CD4-positive, alpha-beta T cell (primary cell): Measurements from ENCODE around the gene NR2C1. TPM values are rescaled to one million over a fixed set of nuclear protein-coding genes. Genes with fewer than 3 reads are reported as not detected.

ENCODE experiments used
- ATAC-seq: fragments of 200-7000 bp; cut with Tn5 transposase; one replicate; pipeline ENCODE4 v1.10.0; 2022; ENCODE audit warnings: mild to moderate bottlenecking; ENCODE audit not compliant: poor library complexity
- CTCF ChIA-PET: fragments of 350-600 bp; sonication (Branson Sonifier 250); formaldehyde crosslinking; loops from one replicate; lab custom pipeline; 2021; ENCODE audit warnings: antibody characterized with exemption, inconsistent platforms; lab: Charles Lee
- POLR2A ChIA-PET: fragments of 350-600 bp; sonication (Branson Sonifier 250); formaldehyde crosslinking; loops from one replicate; lab custom pipeline; 2021; ENCODE audit warnings: antibody characterized with exemption, inconsistent platforms; lab: Charles Lee
- DNase-seq, 14 experiments: peaks; one replicate each; pipeline ENCODE4 v3.0.0-alpha.2; 2013 to 2020; ENCODE audit warnings: mixed read lengths in 2 of 14
- H3K27ac ChIP-seq, 2 donors: one replicate each; pipeline versions ENCODE4 v1.5.1 to v1.7.0; 2013; ENCODE audit warnings: low read length in 2 of 2, low read depth in 1 of 2, mild to moderate bottlenecking in 1 of 2
- H3K27me3 ChIP-seq, 2 experiments: 1 replicate in 1 of 2; 2 replicates in 1 of 2; pipeline versions ENCODE4 v1.6.1 to v1.7.0; 2013; ENCODE audit warnings: low read length in 2 of 2, control low read depth in 1 of 2, mild to moderate bottlenecking in 1 of 2, moderate library complexity in 1 of 2; ENCODE audit not compliant: insufficient read depth in 2 of 2, control insufficient read depth in 1 of 2
- H3K36me3 ChIP-seq: one replicate; pipeline ENCODE4 v1.6.1; 2013; ENCODE audit warnings: low read length, control low read depth; ENCODE audit not compliant: insufficient read depth
- H3K4me1 ChIP-seq: one replicate; pipeline ENCODE4 v1.6.1; 2013; ENCODE audit warnings: low read length, control low read depth; ENCODE audit not compliant: insufficient read depth
- H3K4me3 ChIP-seq: one replicate; pipeline ENCODE4 v1.5.1; 2013; ENCODE audit warnings: mild to moderate bottlenecking, low read length, moderate library complexity
- H3K9me3 ChIP-seq, 2 experiments: 1 replicate in 1 of 2; 2 replicates in 1 of 2; pipeline versions ENCODE4 v1.6.1 to v1.7.0; 2013; ENCODE audit warnings: low read length in 2 of 2, mild to moderate bottlenecking in 2 of 2, control low read depth in 1 of 2, moderate library complexity in 1 of 2; ENCODE audit not compliant: control insufficient read depth in 1 of 2, insufficient read depth in 1 of 2
- H3K27ac Mint-ChIP-seq: one replicate; pipeline ENCODE4 v1.8.0; 2020; ENCODE audit warnings: mixed read lengths
- H3K27me3 Mint-ChIP-seq: one replicate; pipeline ENCODE4 v1.8.0; 2021; ENCODE audit warnings: mixed read lengths
- H3K36me3 Mint-ChIP-seq: one replicate; pipeline ENCODE4 v1.8.0; 2021; ENCODE audit warnings: low read depth, mixed read lengths
- H3K4me1 Mint-ChIP-seq: one replicate; pipeline ENCODE4 v1.8.0; 2021; ENCODE audit warnings: low read depth, mixed read lengths
- H3K4me3 Mint-ChIP-seq: one replicate; pipeline ENCODE4 v1.8.0; 2020; ENCODE audit warnings: mild to moderate bottlenecking, mixed read lengths
- H3K9me3 Mint-ChIP-seq: one replicate; pipeline ENCODE4 v1.8.0; 2020; ENCODE audit warnings: mixed read lengths
- intact Hi-C, 2 experiments: fragments of 100-400 bp; cut with DNase I in 1 of 2; cut with micrococcal nuclease in 1 of 2; formaldehyde crosslinking; loops; one replicate each; pipeline versions ENCODE4 v1.15.1 to v1.9.0; 2023 to 2025; cut with DNase I, micrococcal nuclease
- total RNA-seq, 174 experiments: library from RNA in 2 of 174; stranded (reverse) in 2 of 174; gene quantifications; one replicate each; pipeline ENCODE4 v1.2.3 and lab custom pipeline; 2021 to 2026
- TF ChIP-seq, protein P1 (sequence below): fragments of 200-600 bp; IDR thresholded peaks from one replicate; pipeline ENCODE4 v1.8.0; 2022; ENCODE audit warnings: antibody characterized with exemption, mild to moderate bottlenecking

The NR2C1 gene
- total RNA-seq, 2 experiments from 2014 or later = 48.3 to 58.9 TPM

DNA sequence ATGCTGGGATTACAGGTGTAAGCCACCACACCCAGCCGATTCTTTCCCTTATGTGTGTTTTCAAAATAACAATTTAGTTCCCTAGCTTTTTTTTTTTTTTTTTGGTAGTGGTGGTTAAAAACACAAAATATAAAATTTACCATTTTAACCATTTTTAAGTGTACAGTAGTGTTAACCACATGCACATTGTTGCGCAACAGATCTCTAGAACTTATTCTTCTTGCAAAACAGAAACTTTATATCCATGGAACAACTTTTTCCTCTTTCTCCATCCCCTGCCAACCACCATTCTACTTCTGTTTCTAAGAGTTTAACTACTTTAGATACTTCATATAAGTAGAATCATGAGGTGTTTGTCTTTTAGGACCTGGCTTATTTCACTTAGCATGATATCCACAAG lies 68.8 kb downstream of the NR2C1 start:
- ATAC-seq = no peak
- TF ChIP-seq, protein P1, sequence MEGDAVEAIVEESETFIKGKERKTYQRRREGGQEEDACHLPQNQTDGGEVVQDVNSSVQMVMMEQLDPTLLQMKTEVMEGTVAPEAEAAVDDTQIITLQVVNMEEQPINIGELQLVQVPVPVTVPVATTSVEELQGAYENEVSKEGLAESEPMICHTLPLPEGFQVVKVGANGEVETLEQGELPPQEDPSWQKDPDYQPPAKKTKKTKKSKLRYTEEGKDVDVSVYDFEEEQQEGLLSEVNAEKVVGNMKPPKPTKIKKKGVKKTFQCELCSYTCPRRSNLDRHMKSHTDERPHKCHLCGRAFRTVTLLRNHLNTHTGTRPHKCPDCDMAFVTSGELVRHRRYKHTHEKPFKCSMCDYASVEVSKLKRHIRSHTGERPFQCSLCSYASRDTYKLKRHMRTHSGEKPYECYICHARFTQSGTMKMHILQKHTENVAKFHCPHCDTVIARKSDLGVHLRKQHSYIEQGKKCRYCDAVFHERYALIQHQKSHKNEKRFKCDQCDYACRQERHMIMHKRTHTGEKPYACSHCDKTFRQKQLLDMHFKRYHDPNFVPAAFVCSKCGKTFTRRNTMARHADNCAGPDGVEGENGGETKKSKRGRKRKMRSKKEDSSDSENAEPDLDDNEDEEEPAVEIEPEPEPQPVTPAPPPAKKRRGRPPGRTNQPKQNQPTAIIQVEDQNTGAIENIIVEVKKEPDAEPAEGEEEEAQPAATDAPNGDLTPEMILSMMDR = no peak
- peak overlapping the region; percentile 87 for H3K27ac Mint-ChIP-seq
- POLR2A ChIA-PET = interaction anchor here (0.6 to 5.2 kb wide), 4 partner anchors 10 to 23 kb away, joined by 3 to 51 read pairs (median 9); no protein-coding TSS in a partner anchor
- H3K36me3 ChIP-seq = peaks cover 18% of the 10 kb centered on the region
- peaks cover 29% of the 10 kb centered on the region for H3K4me1 ChIP-seq
- no peak overlapping the region for H3K4me3 ChIP-seq
- H3K36me3 Mint-ChIP-seq = peaks cover 48% of the 10 kb centered on the region
- H3K4me1 Mint-ChIP-seq = peaks cover 43% of the 10 kb centered on the region
- H3K4me3 Mint-ChIP-seq = peak overlapping the region; percentile 96
- peaks cover 21 to 35% of the 10 kb centered on the region in 2 experiments for H3K9me3 ChIP-seq
- H3K27me3 ChIP-seq = no peaks in the 10 kb centered on the region
- intact Hi-C loops = loop anchor here (5.0 to 10.0 kb wide), 9 partner anchors 68 to 1430 kb away; partner anchors contain the start of genes AMDHD1 (in 1 of the 2), CCDC38 (in 1 of the 2), CRADD (in 1 of the 2) and FGD6 (in 1 of the 2)
- H3K9me3 Mint-ChIP-seq = peaks cover 6% of the 10 kb centered on the region
- H3K27ac ChIP-seq = no peak overlapping the region
- no peaks in the 10 kb centered on the region for H3K27me3 Mint-ChIP-seq
- DNase-seq = peak in 1 of 14 experiments; percentile 15
- CTCF ChIA-PET = interaction anchor here (1.3 to 2.6 kb wide), 3 partner anchors 21 to 213 kb away, joined by 3 to 10 read pairs (median 6); partner anchors contain the start of genes FGD6, NR2C1 and VEZT

DNA sequence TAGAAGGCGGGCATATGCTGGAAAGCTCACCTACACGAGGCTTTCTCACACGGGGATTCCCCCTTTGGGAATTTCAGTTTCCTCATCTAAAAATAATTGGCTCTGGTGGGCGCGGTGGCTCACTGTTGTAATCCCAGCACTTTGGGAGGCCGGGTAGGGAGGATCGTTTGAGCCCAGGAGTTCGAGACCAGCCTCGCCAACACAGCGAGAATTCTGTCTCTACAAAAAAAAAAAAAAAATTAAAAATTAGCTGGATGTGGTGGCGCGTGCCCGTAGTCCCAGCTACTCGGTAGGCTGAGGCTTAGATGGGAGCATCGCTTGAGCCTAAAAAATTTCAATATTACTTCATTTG lies 69.5 kb downstream of the NR2C1 start:
- Mint-ChIP-seq H3K9me3 (peaks cover 6% of the 10 kb centered on the region), H3K27me3 (no peaks in the 10 kb centered on the region), H3K4me1 (peaks cover 50% of the 10 kb centered on the region), H3K36me3 (peaks cover 55% of the 10 kb centered on the region), H3K4me3 (peak overlapping the region; percentile 96), H3K27ac (peak overlapping the region; percentile 87)
- H3K36me3 ChIP-seq = peaks cover 18% of the 10 kb centered on the region
- ATAC-seq = no peak
- H3K4me3 ChIP-seq = peak overlapping the region; percentile 80
- TF ChIP-seq, protein P1 = no peak
- intact Hi-C loops = loop anchor here (2.0 to 10.0 kb wide), 9 partner anchors 15 to 1429 kb away; partner anchors contain the start of genes AMDHD1 (in 1 of the 2), CCDC38 (in 1 of the 2), CRADD (in 1 of the 2) and FGD6 (in 1 of the 2)
- peaks cover 29% of the 10 kb centered on the region for H3K4me1 ChIP-seq
- no peak for DNase-seq
- no peaks in the 10 kb centered on the region for H3K27me3 ChIP-seq
- CTCF ChIA-PET = interaction anchor here (1.1 to 2.6 kb wide), 6 partner anchors 12 to 213 kb away, joined by 3 to 10 read pairs (median 4); partner anchors contain the start of genes FGD6, NR2C1 and VEZT
- POLR2A ChIA-PET = interaction anchor here (0.7 to 5.2 kb wide), 14 partner anchors 10 to 939 kb away, joined by 3 to 51 read pairs (median 7); partner anchors contain the start of genes AMDHD1, CCDC38, FGD6 and METAP2
- peaks cover 21 to 33% of the 10 kb centered on the region in 2 experiments for H3K9me3 ChIP-seq
- H3K27ac ChIP-seq = peak overlapping the region; percentile 66 to 76

DNA sequence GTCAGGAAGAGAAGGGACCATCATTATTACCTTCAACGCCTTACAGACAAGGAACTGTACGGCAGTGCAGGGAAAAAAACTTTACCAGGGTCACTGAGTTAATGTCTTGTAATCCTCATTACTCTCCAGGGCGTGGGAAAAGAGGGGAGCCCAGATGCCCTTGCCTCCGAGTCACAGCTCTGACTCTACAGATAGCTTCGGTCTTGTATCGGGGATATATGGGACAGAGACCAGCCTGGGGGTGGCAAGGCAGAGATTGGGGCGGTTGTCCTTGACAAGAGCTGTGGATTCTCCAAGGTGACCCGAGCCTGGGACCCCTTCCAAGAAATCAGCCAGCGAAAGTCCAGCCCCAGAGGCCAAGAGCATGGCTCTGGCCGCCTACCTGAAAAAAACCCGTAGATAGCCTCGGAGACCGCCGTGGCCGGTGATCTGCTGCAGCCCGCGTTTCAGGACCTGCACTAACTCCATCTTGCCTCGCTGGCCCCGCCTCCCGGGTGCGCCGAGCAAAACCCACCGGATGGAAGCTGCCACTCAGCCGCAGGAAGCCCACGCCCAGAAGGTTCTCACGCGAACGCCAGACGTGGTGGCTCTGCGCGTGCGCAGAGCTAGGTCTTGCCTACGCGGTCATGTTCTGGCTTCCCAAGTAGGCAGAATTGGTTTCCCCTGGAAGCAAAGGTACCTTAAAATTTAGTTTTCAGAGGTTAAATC lies 70.1 kb downstream of the NR2C1 start, which contains the start of gene NDUFA12:
TSS of gene NDUFA12 (minus strand) at position 485 of the 708 bp plus-strand sequence. CDS start at position 468, 17 bp downstream.
- Histone ChIP-seq H3K27ac (peak within 1 kb of the TSS; percentile 66 to 76), H3K27me3 (no peaks in the 10 kb centered on the region), H3K4me3 (peak within 1 kb of the TSS; percentile 80), H3K9me3 (peaks cover 15 to 28% of the 10 kb centered on the region in 2 experiments), H3K4me1 (peaks cover 29% of the 10 kb centered on the region), H3K36me3 (peaks cover 18% of the 10 kb centered on the region)
- Mint-ChIP-seq H3K4me3 (peak within 1 kb of the TSS; percentile 96), H3K4me1 (peaks cover 55% of the 10 kb centered on the region), H3K27ac (peak within 1 kb of the TSS; percentile 87), H3K27me3 (no peaks in the 10 kb centered on the region), H3K36me3 (peaks cover 58% of the 10 kb centered on the region), H3K9me3 (peaks cover 6% of the 10 kb centered on the region)
- ChIA-PET POLR2A (interaction anchor here (0.7 to 5.2 kb wide), 14 partner anchors 10 to 940 kb away, joined by 3 to 51 read pairs (median 7); partner anchors contain the start of genes AMDHD1, CCDC38, FGD6 and METAP2), CTCF (interaction anchor here (1.1 to 2.6 kb wide), 6 partner anchors 11 to 214 kb away, joined by 3 to 10 read pairs (median 4); partner anchors contain the start of genes FGD6, NR2C1 and VEZT)
- TF ChIP-seq, protein P1 = no peak
- intact Hi-C loops = loop anchor here (2.0 to 10.0 kb wide), 9 partner anchors 15 to 1429 kb away; partner anchors contain the start of genes AMDHD1 (in 1 of the 2), CCDC38 (in 1 of the 2), CRADD (in 1 of the 2) and FGD6 (in 1 of the 2)
- ATAC-seq = peak; percentile 100
- DNase-seq = peak; percentile 90 to 99 (median 93)
